SK-N-SH (cell line): ENCODE data around the gene ALX3. TPM values are rescaled to one million over a fixed set of nuclear protein-coding genes. Genes with fewer than 3 reads are reported as not detected.

Source experiments
- CTCF ChIA-PET: fragments of 300-600, 350-600 bp; formaldehyde crosslinking; extraction: SDS; loops from one replicate; lab custom pipeline; 2021; lab: Yijun Ruan, JAX
- POLR2A ChIA-PET: fragments of 350-600 bp; sonication (Branson Sonifier 250); formaldehyde crosslinking; extraction: SDS; loops from one replicate; lab custom pipeline; 2020; ENCODE audit warnings: antibody characterized with exemption, inconsistent platforms; lab: Yijun Ruan, JAX
- DNase-seq: peaks from one replicate; pipeline ENCODE4 v3.0.0; 2012
- H2AFZ ChIP-seq: fragments of 200-600 bp; sonication (generic); 2 replicates; pipeline ENCODE4 v1.8.1; 2016; ENCODE audit warnings: antibody characterized with exemption, mild to moderate bottlenecking, low read depth
- H3F3A ChIP-seq: fragments of 200-600 bp; sonication (generic); replicated peaks from 2 replicates; pipeline ENCODE3; 2016; ENCODE audit warnings: antibody characterized with exemption, mild to moderate bottlenecking; ENCODE audit not compliant: insufficient read depth
- H3K27ac ChIP-seq, 2 experiments: fragments of 200-500 bp in 1 of 2; fragments of 200-600 bp in 1 of 2; sonication (Bioruptor generic) in 1 of 2; sonication (generic), shearing (Covaris generic) in 1 of 2; 2 replicates each; pipeline versions ENCODE4 v1.5.1 to v1.6.1; 2014 to 2016; ENCODE audit warnings: low read depth in 2 of 2, inconsistent platforms in 1 of 2, low read length in 1 of 2, mild to moderate bottlenecking in 1 of 2, mixed read lengths in 1 of 2
- H3K27me3 ChIP-seq: fragments of 200-600 bp; sonication (generic), shearing (Covaris generic); 2 replicates; pipeline ENCODE4 v1.6.1; 2016; ENCODE audit warnings: mixed run types; ENCODE audit not compliant: insufficient read depth
- H3K36me3 ChIP-seq, 2 experiments: fragments of 200-500 bp in 1 of 2; fragments of 200-600 bp in 1 of 2; sonication (Bioruptor generic) in 1 of 2; sonication (generic) in 1 of 2; replicated peaks in 1 of 2; 2 replicates each; pipeline versions ENCODE3 to v1.5.1; 2014 to 2016; ENCODE audit warnings: low read length in 1 of 2, mild to moderate bottlenecking in 1 of 2; ENCODE audit not compliant: insufficient read depth in 2 of 2, control insufficient read depth in 1 of 2
- H3K4me1 ChIP-seq, 2 experiments: fragments of 200-500 bp in 1 of 2; fragments of 200-600 bp in 1 of 2; sonication (Bioruptor generic) in 1 of 2; sonication (generic), shearing (Covaris generic) in 1 of 2; 2 replicates each; pipeline versions ENCODE4 v1.5.1 to v1.6.1; 2014 to 2016; ENCODE audit warnings: low read depth in 1 of 2, low read length in 1 of 2, mixed run types in 1 of 2; ENCODE audit not compliant: insufficient read depth in 2 of 2, control insufficient read depth in 1 of 2
- H3K4me2 ChIP-seq: fragments of 200-600 bp; sonication (generic), shearing (Covaris generic); 2 replicates; pipeline ENCODE4 v1.6.1; 2017; ENCODE audit warnings: mixed run types
- H3K4me3 ChIP-seq, 2 experiments: fragments of 200-500 bp in 1 of 2; fragments of 200-600 bp in 1 of 2; sonication (Bioruptor generic) in 1 of 2; sonication (generic), shearing (Covaris generic) in 1 of 2; 2 replicates each; pipeline versions ENCODE4 v1.5.1 to v1.8.1; 2014 to 2016; ENCODE audit warnings: low read depth in 2 of 2, inconsistent platforms in 1 of 2, low read length in 1 of 2, mild to moderate bottlenecking in 1 of 2, mixed read lengths in 1 of 2, moderate library complexity in 1 of 2
- H3K79me2 ChIP-seq: fragments of 200-600 bp; sonication (generic); 2 replicates; pipeline ENCODE4 v1.8.1; 2017; ENCODE audit warnings: mild to moderate bottlenecking; ENCODE audit not compliant: insufficient read depth
- H3K9ac ChIP-seq: fragments of 200-600 bp; sonication (generic); 2 replicates; pipeline ENCODE4 v1.6.1; 2017; ENCODE audit warnings: mixed run types
- H3K9me2 ChIP-seq: fragments of 200-600 bp; sonication (generic); 2 replicates; pipeline ENCODE4 v1.6.1; 2017; ENCODE audit warnings: mixed run types
- H3K9me3 ChIP-seq: fragments of 200-600 bp; sonication (generic); 2 replicates; pipeline ENCODE4 v1.6.1; 2017; ENCODE audit warnings: mixed run types, mild to moderate bottlenecking, moderate library complexity
- H4K20me1 ChIP-seq: fragments of 200-600 bp; sonication (generic); 2 replicates; pipeline ENCODE4 v1.6.1; 2017; ENCODE audit warnings: mild to moderate bottlenecking, mixed run types; ENCODE audit not compliant: insufficient read depth
- CTCF ChIP-seq: fragments of 200-600 bp; sonication (generic); IDR thresholded peaks from 2 replicates; pipeline ENCODE4 v1.6.1; 2017; ENCODE audit warnings: antibody characterized with exemption, mild to moderate bottlenecking, moderate library complexity
- ELF1 ChIP-seq: IDR thresholded peaks from 2 replicates; pipeline ENCODE4 v1.4.0; 2012
- EP300 ChIP-seq, 2 experiments: IDR thresholded peaks; 2 replicates each; pipeline versions ENCODE4 v1.4.0 to v1.6.1; 2012; ENCODE audit warnings: borderline replicate concordance in 1 of 2, low read depth in 1 of 2, low read length in 1 of 2
- FOXJ3 ChIP-seq: sonication (generic); formaldehyde crosslinking; IDR thresholded peaks from 2 replicates; pipeline ENCODE4 v1.5.1; 2020; ENCODE audit warnings: mild to moderate bottlenecking, missing genetic modification reagents
- FOXM1 ChIP-seq: IDR thresholded peaks from 2 replicates; pipeline ENCODE4 v1.4.0; 2012; ENCODE audit warnings: low read depth, mild to moderate bottlenecking
- GABPA ChIP-seq: IDR thresholded peaks from 2 replicates; pipeline ENCODE4 v1.4.0; 2012; ENCODE audit warnings: low read depth, mild to moderate bottlenecking
- JUND ChIP-seq: IDR thresholded peaks from 2 replicates; pipeline ENCODE4 v1.4.0; 2012
- MEF2A ChIP-seq: IDR thresholded peaks from 2 replicates; pipeline ENCODE4 v1.4.0; 2012; ENCODE audit warnings: low read depth, borderline replicate concordance
- MXI1 ChIP-seq: IDR thresholded peaks from 2 replicates; pipeline ENCODE4 v1.6.1; 2012; ENCODE audit warnings: mild to moderate bottlenecking, low read depth, low read length, improper control_type of control experiment
- POLR2AphosphoS5 ChIP-seq: IDR thresholded peaks from 2 replicates; pipeline ENCODE4 v1.6.1; 2012; ENCODE audit warnings: low read depth, low read length
- RAD21 ChIP-seq: IDR thresholded peaks from 2 replicates; pipeline ENCODE4 v1.6.1; 2012; ENCODE audit warnings: mild to moderate bottlenecking, low read length
- RXRA ChIP-seq: IDR thresholded peaks from 2 replicates; pipeline ENCODE4 v1.4.0; 2012; ENCODE audit warnings: low read depth, mild to moderate bottlenecking, borderline replicate concordance
- SIN3A ChIP-seq: IDR thresholded peaks from 2 replicates; pipeline ENCODE4 v1.6.1; 2012; ENCODE audit warnings: low read depth, mild to moderate bottlenecking, low read length, moderate library complexity, borderline replicate concordance
- TCF12 ChIP-seq: IDR thresholded peaks from 2 replicates; pipeline ENCODE4 v1.4.0; 2012
- TEAD4 ChIP-seq: IDR thresholded peaks from 2 replicates; pipeline ENCODE4 v1.4.0; 2012; ENCODE audit warnings: mild to moderate bottlenecking, borderline replicate concordance; ENCODE audit not compliant: insufficient read depth
- USF1 ChIP-seq: IDR thresholded peaks from 2 replicates; pipeline ENCODE4 v1.4.0; 2012; ENCODE audit warnings: low read depth, borderline replicate concordance
- USF2 ChIP-seq: fragments of 150-350 bp; IDR thresholded peaks from 2 replicates; pipeline ENCODE4 v1.6.1; 2017; ENCODE audit warnings: antibody characterized with exemption, low read length, low read depth, borderline replicate concordance
- YY1 ChIP-seq: IDR thresholded peaks from 2 replicates; pipeline ENCODE4 v1.4.0; 2012; ENCODE audit warnings: low read depth, mild to moderate bottlenecking
- ZBTB33 ChIP-seq: IDR thresholded peaks from 2 replicates; pipeline ENCODE4 v1.4.0; 2012; ENCODE audit warnings: low read depth, borderline replicate concordance
- WGBS: methylation state at CpG from one replicate; pipeline ENCODE4 v1.1.6; 2017; ENCODE audit warnings: low lambda C conversion rate; 5-methylcytosine and 5-hydroxymethylcytosine counted together
- polyA plus RNA-seq, 3 experiments: library from polyadenylated mRNA; depleted of rRNA; stranded (reverse); fragments of >200 nt; gene quantifications; 2 replicates each; pipeline ENCODE4 v1.2.3, GENCODE V29; 2012
- TF ChIP-seq, protein P1 (sequence below): IDR thresholded peaks from 2 replicates; pipeline ENCODE4 v1.4.0; 2012; ENCODE audit warnings: low read depth

Gene ALX3
- polyA plus RNA-seq, 1 of the 3 experiments (the other 2 are of a cell fraction), result not detected

- WGBS, result 90% methylated on average over 8 of the region's 9 CpGs
- Histone ChIP-seq H3K9me3 (no peaks in the 10 kb centered on the region), H3K4me3 (no peak overlapping the region; a peak in 1 of 4 replicates), H3K36me3 (peaks cover 20 to 31% of the 10 kb centered on the region in 2 experiments), H2AFZ (no peak overlapping the region), H3F3A (peaks cover 34% of the 10 kb centered on the region), H3K27ac (peak overlapping the region in 1 of 2 experiments; percentile 93; a peak in 2 of 4 replicates), H3K4me1 (peaks cover 42 to 97% of the 10 kb centered on the region in 2 experiments), H3K79me2 (no peaks in the 10 kb centered on the region; the same call in 1 of the 2 replicates), H3K9ac (no peak overlapping the region), H3K4me2 (no peak overlapping the region), H3K9me2 (no peaks in the 10 kb centered on the region), H3K27me3 (no peaks in the 10 kb centered on the region), H4K20me1 (peaks cover 10% of the 10 kb centered on the region)
- ChIA-PET POLR2A (interaction anchor here (0.7 to 2.0 kb wide), 7 partner anchors 10 to 128 kb away, joined by 3 to 6 read pairs (median 5); partner anchors contain the start of gene STRIP1), CTCF (interaction anchor here (0.6 to 42.0 kb wide), 24 partner anchors 9 to 592 kb away, joined by 3 to 1768 read pairs (median 4); partner anchors contain the start of genes STRIP1 and UBL4B)
- no peak for TF ChIP-seq MEF2A
- peak; percentile 81 for TF ChIP-seq CTCF
- DNase-seq, result no peak
Observed at GRCh38 chr1:110060034-110060661, 10.3 kb downstream of the ALX3 start.

- H3K9ac ChIP-seq, result no peak overlapping the region
- peak; percentile 77 for DNase-seq
- peak overlapping the region; percentile 71 to 93 for H3K27ac ChIP-seq
- peaks cover 42% of the 10 kb centered on the region for H3F3A ChIP-seq
- 27% methylated on average over 6 of the region's 6 CpGs for WGBS
- H3K4me1 ChIP-seq, result peaks cover 51 to 98% of the 10 kb centered on the region in 2 experiments
- POLR2A ChIA-PET, result interaction anchor here (0.6 to 2.3 kb wide), 10 partner anchors 9 to 144 kb away, joined by 3 to 21 read pairs (median 4); partner anchors contain the start of gene STRIP1
- H3K4me2 ChIP-seq, result peak overlapping the region; percentile 52
- CTCF ChIA-PET, result interaction anchor here (0.7 to 42.0 kb wide), 17 partner anchors 8 to 466 kb away, joined by 3 to 1768 read pairs (median 4); partner anchors contain the start of genes STRIP1 and UBL4B
- H3K79me2 ChIP-seq, result no peaks in the 10 kb centered on the region; the same call in 1 of the 2 replicates
- H4K20me1 ChIP-seq, result peaks cover 10% of the 10 kb centered on the region
- H3K9me3 ChIP-seq, result no peaks in the 10 kb centered on the region
- no peak overlapping the region for H3K4me3 ChIP-seq
- H2AFZ ChIP-seq, result no peak overlapping the region
- H3K36me3 ChIP-seq, result peaks cover 28 to 39% of the 10 kb centered on the region in 2 experiments
- no peaks in the 10 kb centered on the region for H3K9me2 ChIP-seq
- H3K27me3 ChIP-seq, result no peaks in the 10 kb centered on the region
- TF ChIP-seq ELF1 (no peak), MXI1 (0 out of 2 replicates have a peak, but pooled peaks have one; percentile 62), JUND (peak; percentile 25; the same call in 1 of the 2 replicates), TEAD4 (no peak), RAD21 (no peak; the same call in 1 of the 2 replicates), GABPA (no peak), FOXJ3 (peak; percentile 71; the same call in 1 of the 2 replicates), RXRA (no peak), TCF12 (peak; percentile 91), SIN3A (0 out of 2 replicates have a peak, but pooled peaks have one; percentile 53), USF1 (no peak), POLR2AphosphoS5 (0 out of 2 replicates have a peak, but pooled peaks have one; percentile 17), USF2 (no peak), FOXM1 (no peak), ZBTB33 (no peak), YY1 (no peak), EP300 (IDR thresholded peaks at IDR 0.05; ENCODE audit: borderline replicate concordance in 1 of 2, low read depth in 1 of 2, low read length in 1 of 2) (peak; percentile 51 to 79; a peak in 3 of 4 replicates)
- TF ChIP-seq, protein P1, sequence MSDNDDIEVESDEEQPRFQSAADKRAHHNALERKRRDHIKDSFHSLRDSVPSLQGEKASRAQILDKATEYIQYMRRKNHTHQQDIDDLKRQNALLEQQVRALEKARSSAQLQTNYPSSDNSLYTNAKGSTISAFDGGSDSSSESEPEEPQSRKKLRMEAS, result peak; percentile 33; the same call in 1 of the 2 replicates
Observed at GRCh38 chr1:110059133-110059863, 11.2 kb downstream of the ALX3 start.
